Activated naive CD8-positive, alpha-beta T cell (primary cell): ENCODE data around the gene ARHGAP5.

Experiments used
- H3K27ac Mint-ChIP-seq: one replicate; pipeline ENCODE4 v1.8.0; 2021; ENCODE audit warnings: mixed read lengths
- H3K27me3 Mint-ChIP-seq: one replicate; pipeline ENCODE4 v1.8.0; 2021; ENCODE audit warnings: mixed read lengths
- H3K36me3 Mint-ChIP-seq: one replicate; pipeline ENCODE4 v1.8.0; 2021; ENCODE audit warnings: mixed read lengths
- H3K4me1 Mint-ChIP-seq: one replicate; pipeline ENCODE4 v1.8.0; 2021; ENCODE audit warnings: low read depth, mixed read lengths
- H3K4me3 Mint-ChIP-seq: one replicate; pipeline ENCODE4 v1.8.0; 2021; ENCODE audit warnings: mild to moderate bottlenecking, mixed read lengths
- H3K9me3 Mint-ChIP-seq: one replicate; pipeline ENCODE4 v1.8.0; 2021; ENCODE audit warnings: low read depth, mixed read lengths

The ARHGAP5 gene

GRCh38 chr14:32167907-32168306 is 90.8 kb downstream of the ARHGAP5 start:
- no peaks in the 10 kb centered on the region for H3K27me3 Mint-ChIP-seq
- H3K4me1 Mint-ChIP-seq: no peaks in the 10 kb centered on the region
- no peak overlapping the region for H3K4me3 Mint-ChIP-seq
- H3K9me3 Mint-ChIP-seq: no peaks in the 10 kb centered on the region
- no peaks in the 10 kb centered on the region for H3K36me3 Mint-ChIP-seq
- H3K27ac Mint-ChIP-seq: no peak overlapping the region

DNA sequence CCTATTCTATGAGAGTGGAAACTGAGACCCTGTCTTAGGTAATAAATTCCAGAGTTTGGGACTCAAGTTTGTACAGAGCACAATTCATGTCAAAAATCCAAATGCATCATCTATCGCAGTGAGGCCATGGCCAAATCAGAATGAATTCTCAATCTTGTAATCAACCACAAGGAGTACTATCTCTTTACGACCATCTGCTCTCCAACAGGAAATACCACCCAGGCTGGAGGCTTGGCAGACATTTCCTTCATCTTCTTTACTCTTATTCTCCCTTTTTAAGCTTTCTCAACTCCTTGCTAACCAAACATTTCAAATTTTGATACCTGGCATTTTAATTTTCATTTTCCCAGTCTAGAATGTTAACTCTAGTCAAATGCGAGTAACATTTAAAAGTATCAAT is 92.1 kb downstream of the ARHGAP5 start:
- Mint-ChIP-seq H3K9me3 (no peaks in the 10 kb centered on the region), H3K27me3 (no peaks in the 10 kb centered on the region), H3K4me3 (no peak overlapping the region), H3K27ac (no peak overlapping the region), H3K36me3 (no peaks in the 10 kb centered on the region), H3K4me1 (no peaks in the 10 kb centered on the region)

- no peaks in the 10 kb centered on the region for H3K27me3 Mint-ChIP-seq
- H3K4me1 Mint-ChIP-seq: no peaks in the 10 kb centered on the region
- no peaks in the 10 kb centered on the region for H3K9me3 Mint-ChIP-seq
- no peak overlapping the region for H3K27ac Mint-ChIP-seq
- H3K36me3 Mint-ChIP-seq: no peaks in the 10 kb centered on the region
- no peak overlapping the region for H3K4me3 Mint-ChIP-seq
Observed at GRCh38 chr14:32171469-32171868, 94.4 kb downstream of the ARHGAP5 start.

DNA sequence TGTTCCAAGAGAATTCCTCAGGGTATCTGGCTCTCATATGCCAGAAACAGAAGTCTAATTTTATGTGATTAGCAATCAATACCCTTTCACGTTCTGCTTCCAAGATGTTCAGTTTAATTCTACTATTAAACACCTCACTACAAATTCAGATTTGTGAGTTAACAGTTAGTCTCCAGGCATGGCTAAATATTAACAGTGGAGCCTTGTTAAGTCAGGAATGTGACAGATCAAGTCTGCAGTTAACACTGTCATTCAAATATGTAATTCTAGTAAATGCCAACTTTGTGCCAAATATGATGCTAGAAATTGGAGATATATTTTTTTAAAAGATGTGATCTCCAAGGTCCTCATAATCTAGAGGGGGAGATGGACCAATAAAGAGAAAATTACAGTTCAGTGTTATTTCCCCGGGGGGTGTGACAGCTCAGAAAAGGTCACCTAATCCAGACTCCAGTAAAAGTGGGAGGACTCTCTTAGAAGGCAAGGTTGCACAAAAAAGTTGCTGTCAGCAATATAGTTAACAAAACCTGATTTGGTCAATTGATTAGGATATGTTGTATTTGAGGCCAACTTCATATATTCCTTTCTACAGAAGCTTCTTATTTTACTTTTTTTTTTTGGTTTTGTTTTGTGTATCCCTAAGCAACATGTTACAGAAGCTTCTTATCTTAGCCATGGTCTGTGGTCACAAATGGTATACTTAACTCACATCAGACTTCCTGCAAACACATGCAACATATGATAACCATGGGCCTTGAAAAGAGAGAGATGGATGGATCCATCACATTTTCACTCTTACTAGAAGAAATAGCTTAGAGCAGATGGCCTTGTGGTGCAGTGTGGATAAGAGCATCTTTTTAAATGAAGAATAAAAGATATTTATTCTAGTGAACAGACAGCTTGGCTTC is 106.3 kb downstream of the ARHGAP5 start:
- H3K27ac Mint-ChIP-seq: no peak overlapping the region
- no peak overlapping the region for H3K4me3 Mint-ChIP-seq

GRCh38 chr14:32185097-32185496 is 108.0 kb downstream of the ARHGAP5 start:
- Mint-ChIP-seq H3K36me3 (peaks cover 13% of the 10 kb centered on the region), H3K9me3 (peaks cover 11% of the 10 kb centered on the region), H3K27me3 (peaks cover 7% of the 10 kb centered on the region), H3K4me3 (no peak overlapping the region), H3K27ac (no peak overlapping the region), H3K4me1 (peaks cover 4% of the 10 kb centered on the region)

More for the DNA sequence above, 106.3 kb downstream of the ARHGAP5 start:
- Mint-ChIP-seq H3K9me3 (peaks cover 14% of the 10 kb centered on the region), H3K36me3 (peaks cover 13% of the 10 kb centered on the region), H3K4me1 (peaks cover 4% of the 10 kb centered on the region), H3K27me3 (peaks cover 7% of the 10 kb centered on the region)

DNA sequence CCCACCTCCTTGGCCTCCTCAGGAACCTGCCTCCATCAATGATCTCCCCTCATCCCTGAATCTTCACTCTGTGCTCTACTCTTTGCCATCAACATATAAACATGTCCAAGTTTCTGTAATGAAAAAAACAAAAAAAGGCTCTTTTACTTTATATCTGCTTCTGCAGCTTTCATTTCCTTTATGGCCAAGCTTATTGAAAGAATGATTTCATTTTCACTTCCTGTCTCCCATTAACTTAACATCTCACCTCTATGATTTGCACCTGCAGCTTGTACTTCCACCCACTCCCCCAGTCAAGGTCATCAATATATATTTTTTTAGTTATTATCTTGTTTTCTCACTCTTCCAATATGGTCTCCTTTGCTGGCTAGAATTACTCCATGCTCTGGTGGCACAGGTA is 109.1 kb downstream of the ARHGAP5 start:
- H3K9me3 Mint-ChIP-seq: peaks cover 11% of the 10 kb centered on the region
- no peak overlapping the region for H3K27ac Mint-ChIP-seq
- H3K4me1 Mint-ChIP-seq: peaks cover 4% of the 10 kb centered on the region
- H3K4me3 Mint-ChIP-seq: no peak overlapping the region
- H3K36me3 Mint-ChIP-seq: peaks cover 13% of the 10 kb centered on the region
- H3K27me3 Mint-ChIP-seq: peaks cover 7% of the 10 kb centered on the region

- Mint-ChIP-seq H3K4me3 (no peak overlapping the region), H3K27me3 (peaks cover 7% of the 10 kb centered on the region), H3K9me3 (peaks cover 6% of the 10 kb centered on the region), H3K27ac (no peak overlapping the region), H3K36me3 (peaks cover 8% of the 10 kb centered on the region), H3K4me1 (peaks cover 4% of the 10 kb centered on the region)
Observed at GRCh38 chr14:32189811-32190210, 112.7 kb downstream of the ARHGAP5 start.

- Mint-ChIP-seq H3K36me3 (peaks cover 4% of the 10 kb centered on the region), H3K27ac (no peak overlapping the region), H3K9me3 (no peaks in the 10 kb centered on the region), H3K4me1 (peaks cover 4% of the 10 kb centered on the region), H3K27me3 (peaks cover 4% of the 10 kb centered on the region), H3K4me3 (no peak overlapping the region)
Observed at GRCh38 chr14:32190673-32191072, 113.6 kb downstream of the ARHGAP5 start.

- peaks cover 7% of the 10 kb centered on the region for H3K27me3 Mint-ChIP-seq
- no peak overlapping the region for H3K4me3 Mint-ChIP-seq
- peak overlapping the region; percentile 4 for H3K27ac Mint-ChIP-seq
- peaks cover 3% of the 10 kb centered on the region for H3K4me1 Mint-ChIP-seq
- H3K9me3 Mint-ChIP-seq: no peaks in the 10 kb centered on the region
- no peaks in the 10 kb centered on the region for H3K36me3 Mint-ChIP-seq
Observed at GRCh38 chr14:32192712-32193373, 115.7 kb downstream of the ARHGAP5 start.

DNA sequence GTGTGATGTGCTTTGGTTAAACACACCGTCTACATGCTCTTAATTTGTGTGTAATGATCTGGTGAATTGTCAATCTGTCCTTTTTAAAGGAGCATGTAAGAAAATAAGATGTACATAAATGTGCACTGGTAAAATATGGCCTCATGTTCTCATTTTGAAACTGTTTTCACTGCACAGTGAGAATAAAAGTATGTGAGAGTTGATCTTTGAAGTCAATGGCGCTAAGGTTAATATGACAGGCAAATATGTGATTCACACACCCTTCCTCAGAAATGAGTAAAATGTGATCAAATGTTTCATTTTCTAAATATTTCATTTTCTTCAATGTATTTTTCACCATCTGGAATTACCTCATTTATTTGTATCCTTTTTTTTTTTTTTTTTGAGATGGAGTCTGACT is 116.4 kb downstream of the ARHGAP5 start:
- Mint-ChIP-seq H3K27me3 (peaks cover 7% of the 10 kb centered on the region), H3K27ac (peak overlapping the region; percentile 4)

GRCh38 chr14:32195636-32196035 is 118.5 kb downstream of the ARHGAP5 start:
- Mint-ChIP-seq H3K27ac (no peak overlapping the region), H3K4me1 (peaks cover 9% of the 10 kb centered on the region), H3K4me3 (no peak overlapping the region), H3K9me3 (no peaks in the 10 kb centered on the region), H3K36me3 (no peaks in the 10 kb centered on the region), H3K27me3 (peaks cover 7% of the 10 kb centered on the region)

More for the DNA sequence above, 116.4 kb downstream of the ARHGAP5 start:
- Mint-ChIP-seq H3K4me1 (peaks cover 3% of the 10 kb centered on the region), H3K9me3 (no peaks in the 10 kb centered on the region), H3K36me3 (no peaks in the 10 kb centered on the region), H3K4me3 (no peak overlapping the region)

GRCh38 chr14:32197919-32198318 is 120.8 kb downstream of the ARHGAP5 start:
- peaks cover 4% of the 10 kb centered on the region for H3K27me3 Mint-ChIP-seq

DNA sequence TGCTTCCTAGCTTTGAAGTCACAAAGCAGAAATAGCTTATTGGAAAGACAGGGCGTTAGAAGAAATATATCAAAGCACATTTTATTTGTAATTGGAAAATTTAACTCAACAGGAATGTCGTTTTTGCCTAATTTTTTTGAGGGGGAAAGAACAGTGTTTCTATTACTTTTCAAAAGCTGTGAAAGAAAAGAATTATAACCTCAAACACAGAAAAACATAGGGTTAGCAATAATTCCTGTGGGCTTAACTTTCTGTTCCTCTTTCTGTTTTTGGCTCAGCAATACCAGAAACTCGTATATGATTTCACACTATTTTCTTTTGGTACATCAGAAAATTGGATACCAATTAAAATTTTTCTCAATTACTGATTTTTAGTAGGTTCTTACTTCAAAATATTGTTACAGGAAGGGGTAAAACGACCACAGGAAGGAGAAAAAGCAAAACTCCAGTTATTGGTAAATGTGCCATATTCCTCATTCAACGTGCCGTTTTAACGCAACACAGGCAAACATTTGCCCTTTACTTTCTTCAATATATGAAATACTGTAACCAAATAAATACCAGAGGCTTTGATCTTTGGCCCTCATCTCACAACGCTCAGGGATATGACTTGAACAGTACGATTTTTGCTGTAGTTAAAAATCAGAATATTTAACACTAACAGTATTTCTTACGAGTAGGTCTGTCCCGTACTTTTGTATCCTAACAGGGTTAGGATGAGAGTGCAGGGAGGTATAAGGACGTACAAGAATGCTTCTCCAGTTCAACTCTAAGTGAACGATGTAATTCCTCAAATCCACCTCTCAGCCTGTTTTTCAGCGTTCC is 123.5 kb downstream of the ARHGAP5 start:
- Mint-ChIP-seq H3K27me3 (peaks cover 4% of the 10 kb centered on the region), H3K27ac (peak overlapping the region; percentile 99), H3K4me1 (peaks cover 38% of the 10 kb centered on the region), H3K36me3 (no peaks in the 10 kb centered on the region), H3K4me3 (peak overlapping the region; percentile 92), H3K9me3 (no peaks in the 10 kb centered on the region)

More at GRCh38 chr14:32197919-32198318, 120.8 kb downstream of the ARHGAP5 start:
- Mint-ChIP-seq H3K36me3 (no peaks in the 10 kb centered on the region), H3K9me3 (no peaks in the 10 kb centered on the region), H3K4me1 (peaks cover 26% of the 10 kb centered on the region), H3K27ac (no peak overlapping the region), H3K4me3 (no peak overlapping the region)

DNA sequence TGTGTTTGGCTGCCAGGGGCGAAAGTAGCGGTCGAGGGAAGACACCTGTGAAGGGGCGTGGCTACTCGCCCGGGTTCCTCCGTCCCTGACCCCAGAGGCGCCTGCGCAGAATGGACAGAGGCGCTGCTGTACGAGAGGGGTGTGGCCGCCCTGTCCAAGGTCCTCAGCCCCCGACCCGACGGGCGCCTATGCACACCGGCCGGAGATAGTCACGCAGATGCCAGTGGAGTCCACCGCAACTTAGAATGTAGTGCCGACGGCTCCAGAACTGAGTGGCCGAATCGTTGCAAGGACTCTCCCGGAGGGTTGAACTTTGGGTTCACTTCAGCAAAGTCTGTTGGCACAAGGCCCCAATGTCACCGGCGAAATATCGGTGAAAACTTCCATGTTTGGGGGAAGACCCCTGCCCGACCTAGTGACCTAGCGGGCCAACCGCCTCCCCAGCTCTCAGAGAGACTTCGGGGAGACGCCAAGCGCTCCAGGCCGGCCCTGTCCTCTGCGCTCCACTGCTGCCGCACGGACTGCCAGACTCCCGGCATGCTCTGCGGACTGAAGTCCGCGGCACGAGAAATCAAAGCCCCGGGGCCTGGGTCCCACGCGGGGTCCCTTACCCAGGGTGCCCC is 124.2 kb downstream of the ARHGAP5 start:
- no peaks in the 10 kb centered on the region for H3K9me3 Mint-ChIP-seq
- peak overlapping the region; percentile 99 for H3K27ac Mint-ChIP-seq
- no peaks in the 10 kb centered on the region for H3K36me3 Mint-ChIP-seq
- peaks cover 41% of the 10 kb centered on the region for H3K4me1 Mint-ChIP-seq
- no peaks in the 10 kb centered on the region for H3K27me3 Mint-ChIP-seq
- H3K4me3 Mint-ChIP-seq: peak overlapping the region; percentile 92
